Measurements from ENCODE around the gene TICAM2.
"Not testable (repeated sequence)": the region's sequence is repeated elsewhere in the genome, so short reads cannot be mapped to it uniquely, and the experiment has no call there.

Gene TICAM2

DNA sequence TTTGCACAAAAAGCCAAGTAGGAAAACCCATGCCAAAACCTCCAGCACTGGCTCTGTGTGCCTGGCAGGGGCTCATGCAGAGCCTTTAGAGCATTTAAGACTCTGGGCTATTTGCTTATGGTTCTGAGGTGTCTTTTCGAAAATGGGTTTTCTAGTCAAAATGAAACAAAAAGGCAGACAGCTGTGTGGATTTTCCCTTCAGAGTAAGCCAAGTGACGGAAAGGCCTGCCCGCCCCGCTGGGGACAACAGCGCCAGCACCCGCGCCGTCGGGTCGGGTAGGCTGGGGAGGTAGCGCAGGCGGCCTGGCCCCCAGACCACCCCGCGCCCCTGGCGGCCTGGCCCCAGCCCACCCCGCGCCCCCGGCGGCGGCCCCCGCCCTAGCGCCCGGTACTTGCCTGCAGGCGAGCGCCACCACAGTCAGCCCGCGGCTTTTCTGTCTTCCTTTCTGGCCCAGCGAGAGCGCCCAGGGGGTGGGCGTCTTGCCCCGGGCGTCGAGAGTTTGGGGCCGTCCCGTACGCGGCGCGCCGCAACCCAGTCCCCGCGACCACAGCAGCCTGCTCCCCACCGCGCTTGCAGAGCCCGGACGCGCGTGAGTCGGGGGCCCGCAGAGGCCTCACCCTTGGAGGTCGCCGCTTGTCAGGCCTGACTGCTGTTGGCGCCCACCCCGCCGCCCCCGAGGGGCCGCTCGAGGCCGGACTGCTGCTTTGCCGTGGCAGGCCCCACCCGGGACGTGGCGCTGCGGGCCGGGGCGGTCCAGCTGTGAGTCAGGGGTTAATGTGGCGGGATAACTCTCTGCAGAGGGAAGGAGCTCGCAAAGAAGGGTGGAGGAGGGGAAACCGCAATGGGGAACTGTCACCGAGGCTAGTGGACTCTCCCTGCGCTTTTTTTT, at the start of gene TICAM2:
TSS of gene TICAM2 (minus strand) at position 779 of the 890 bp plus-strand sequence. CDS start 21,223 bp downstream, outside the sequence.
- H3K27ac Mint-ChIP-seq: peak within 1 kb of the TSS; percentile 81
- H3K4me1 Mint-ChIP-seq (ENCODE audit: low read depth): peaks cover 34% of the 10 kb centered on the region
- no peaks in the 10 kb centered on the region for H3K27me3 Mint-ChIP-seq
- peaks cover 31% of the 10 kb centered on the region for H3K36me3 Mint-ChIP-seq (ENCODE audit: low read depth)
- H3K4me3 Mint-ChIP-seq: peak within 1 kb of the TSS; percentile 60
- peak; percentile 82 for DNase-seq
- no peaks in the 10 kb centered on the region for H3K9me3 Mint-ChIP-seq

DNA sequence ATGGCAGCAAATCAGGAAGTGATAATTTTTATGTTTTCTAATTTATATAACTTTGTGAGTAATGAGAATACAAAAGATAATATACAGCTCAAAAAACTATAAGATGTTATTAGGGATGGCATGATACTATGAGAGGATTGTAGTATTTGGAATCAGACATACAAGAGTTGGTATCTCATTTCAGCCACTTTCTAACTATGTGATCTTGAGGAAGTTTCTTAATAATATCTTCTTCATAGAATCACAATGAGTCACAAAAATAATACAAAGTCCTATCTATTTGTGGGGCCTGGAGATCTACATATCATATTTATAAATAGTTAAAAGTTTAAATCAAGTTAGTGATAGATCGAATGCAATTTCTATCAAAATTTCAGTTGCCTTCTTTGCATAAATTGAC, 47.3 kb upstream of the TICAM2 start:
- H3K27me3 Mint-ChIP-seq: peaks cover 16% of the 10 kb centered on the region
- peaks cover 4% of the 10 kb centered on the region for H3K4me1 Mint-ChIP-seq (ENCODE audit: low read depth)
- H3K4me3 Mint-ChIP-seq: no peak overlapping the region
- no peak for DNase-seq
- H3K36me3 Mint-ChIP-seq (ENCODE audit: low read depth): no peaks in the 10 kb centered on the region
- H3K27ac Mint-ChIP-seq: no peak overlapping the region
- H3K9me3 Mint-ChIP-seq: no peaks in the 10 kb centered on the region

DNA sequence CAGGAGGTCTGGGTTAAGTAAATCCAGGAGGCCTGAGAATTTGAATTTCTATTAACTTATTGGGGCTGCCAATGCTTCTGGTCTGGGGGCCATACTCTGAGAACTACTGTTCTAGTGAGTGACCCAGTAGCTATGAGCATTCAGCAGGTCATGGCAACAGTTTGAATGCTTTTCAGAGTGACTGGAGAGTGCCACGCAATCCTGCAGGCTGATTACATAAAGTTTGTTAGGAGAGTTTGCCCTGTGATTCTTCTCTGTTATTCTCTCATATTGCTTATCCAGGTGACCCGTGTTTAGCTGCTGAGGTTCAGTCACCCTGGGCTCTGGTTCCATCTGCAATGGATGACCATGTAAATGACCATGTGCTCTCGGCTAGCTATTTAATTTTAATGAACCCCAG, 45.8 kb upstream of the TICAM2 start:
- Mint-ChIP-seq H3K27ac (no peak overlapping the region), H3K9me3 (no peaks in the 10 kb centered on the region), H3K27me3 (peaks cover 28% of the 10 kb centered on the region), H3K4me1 (ENCODE audit: low read depth) (peaks cover 4% of the 10 kb centered on the region), H3K36me3 (ENCODE audit: low read depth) (no peaks in the 10 kb centered on the region), H3K4me3 (no peak overlapping the region)
- no peak for DNase-seq

DNA sequence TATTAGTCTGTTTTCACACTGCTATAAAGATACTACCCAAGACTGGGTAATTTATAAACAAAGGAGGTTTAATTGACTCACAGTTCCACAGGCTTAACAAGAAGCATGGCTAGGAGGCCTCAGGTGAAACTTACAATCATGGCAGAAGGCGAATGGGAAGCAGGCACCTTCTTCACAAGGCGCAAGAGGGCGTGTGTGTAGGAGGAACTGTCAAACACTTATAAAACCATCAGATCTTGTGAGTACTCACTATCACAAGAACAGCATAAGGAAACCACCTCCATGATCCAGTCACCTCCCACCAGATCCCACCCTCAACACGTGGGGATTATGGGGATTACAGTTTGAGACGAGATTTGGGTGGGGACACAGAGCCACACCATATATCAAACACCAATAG, 43.1 kb upstream of the TICAM2 start:
- H3K36me3 Mint-ChIP-seq (ENCODE audit: low read depth); H3K4me3 Mint-ChIP-seq; H3K4me1 Mint-ChIP-seq (ENCODE audit: low read depth); H3K27ac Mint-ChIP-seq; H3K9me3 Mint-ChIP-seq; DNase-seq: not testable (repeated sequence)
- peaks cover 45% of the 10 kb centered on the region for H3K27me3 Mint-ChIP-seq

DNA sequence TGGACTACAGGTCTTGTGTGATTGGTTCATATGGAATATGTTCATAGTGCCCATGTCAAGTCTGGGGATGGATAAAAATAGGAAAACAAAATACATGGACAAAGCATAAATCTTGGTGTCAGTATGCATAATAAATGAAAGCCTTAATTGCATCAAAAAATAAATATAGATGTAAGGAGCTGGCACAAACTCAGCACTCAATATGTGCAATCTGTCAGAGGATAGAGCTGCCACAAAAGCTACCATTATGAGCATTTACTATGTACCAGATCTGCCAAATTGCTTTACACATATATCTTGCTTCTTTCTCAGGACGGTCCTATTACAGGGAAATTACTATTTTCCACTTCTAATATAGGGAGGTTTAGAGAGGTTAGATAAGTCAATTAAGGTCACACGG, 41.8 kb upstream of the TICAM2 start:
- DNase-seq: no peak
- H3K36me3 Mint-ChIP-seq (ENCODE audit: low read depth): no peaks in the 10 kb centered on the region
- H3K4me3 Mint-ChIP-seq: no peak overlapping the region
- no peaks in the 10 kb centered on the region for H3K9me3 Mint-ChIP-seq
- H3K4me1 Mint-ChIP-seq (ENCODE audit: low read depth): peaks cover 10% of the 10 kb centered on the region
- no peak overlapping the region for H3K27ac Mint-ChIP-seq
- H3K27me3 Mint-ChIP-seq: peaks cover 57% of the 10 kb centered on the region

- peaks cover 23% of the 10 kb centered on the region for H3K4me1 Mint-ChIP-seq (ENCODE audit: low read depth)
- peaks cover 63% of the 10 kb centered on the region for H3K27me3 Mint-ChIP-seq
- H3K36me3 Mint-ChIP-seq (ENCODE audit: low read depth): no peaks in the 10 kb centered on the region
- H3K4me3 Mint-ChIP-seq: no peak overlapping the region
- H3K27ac Mint-ChIP-seq: no peak overlapping the region
- no peaks in the 10 kb centered on the region for H3K9me3 Mint-ChIP-seq
- no peak for DNase-seq
Measured at GRCh38 chr5:115641948-115642347, 39.7 kb upstream of the TICAM2 start.

- Mint-ChIP-seq H3K27ac (no peak overlapping the region), H3K27me3 (peaks cover 68% of the 10 kb centered on the region), H3K4me1 (ENCODE audit: low read depth) (peaks cover 39% of the 10 kb centered on the region), H3K9me3 (no peaks in the 10 kb centered on the region), H3K36me3 (ENCODE audit: low read depth) (no peaks in the 10 kb centered on the region), H3K4me3 (no peak overlapping the region)
- DNase-seq: no peak
Measured at GRCh38 chr5:115640274-115640673, 38.0 kb upstream of the TICAM2 start.

DNA sequence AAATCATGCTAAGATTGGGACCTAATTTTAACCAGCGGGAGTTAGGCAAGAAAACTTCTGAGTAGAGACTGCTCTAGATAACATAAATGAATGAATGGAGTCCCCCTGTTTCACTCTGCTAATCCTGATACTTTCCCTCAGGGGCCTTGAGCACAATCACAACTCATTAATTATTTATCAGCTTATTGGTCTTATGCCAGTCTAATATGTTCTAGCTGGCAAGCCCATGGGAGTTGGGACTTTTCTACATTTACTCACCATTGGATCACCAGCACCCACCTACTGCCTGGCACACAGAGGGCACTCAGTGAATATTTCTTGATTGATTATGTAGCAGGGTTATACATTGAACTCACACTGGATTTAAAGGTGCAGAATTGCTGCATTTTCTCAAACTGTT, 37.1 kb upstream of the TICAM2 start:
- Mint-ChIP-seq H3K4me1 (ENCODE audit: low read depth) (peaks cover 45% of the 10 kb centered on the region), H3K36me3 (ENCODE audit: low read depth) (no peaks in the 10 kb centered on the region), H3K9me3 (no peaks in the 10 kb centered on the region), H3K27ac (no peak overlapping the region), H3K4me3 (no peak overlapping the region), H3K27me3 (peaks cover 61% of the 10 kb centered on the region)
- DNase-seq: no peak

DNA sequence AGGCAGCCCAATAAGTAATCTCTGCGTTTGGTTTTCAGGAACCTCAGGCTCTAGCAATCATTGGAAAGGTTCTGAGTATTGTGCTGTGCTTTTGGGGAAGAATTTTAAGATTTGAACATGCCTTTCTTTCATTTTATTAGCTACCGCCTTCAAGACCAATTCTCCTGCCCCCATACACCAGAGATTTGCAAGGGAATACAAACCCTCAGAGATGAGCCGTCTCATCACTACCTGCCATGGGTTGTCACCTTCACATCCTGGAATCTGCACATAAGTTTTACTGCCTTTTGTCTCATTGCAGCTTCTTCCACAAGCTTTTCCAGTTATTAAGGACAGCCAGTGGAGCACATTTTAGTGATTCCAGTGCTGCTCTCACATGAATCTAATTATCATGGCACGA, 35.2 kb upstream of the TICAM2 start:
- Mint-ChIP-seq H3K27me3 (peaks cover 55% of the 10 kb centered on the region), H3K4me1 (ENCODE audit: low read depth) (peaks cover 52% of the 10 kb centered on the region), H3K9me3 (no peaks in the 10 kb centered on the region), H3K4me3 (no peak overlapping the region), H3K36me3 (ENCODE audit: low read depth) (no peaks in the 10 kb centered on the region), H3K27ac (no peak overlapping the region)
- DNase-seq: no peak

DNA sequence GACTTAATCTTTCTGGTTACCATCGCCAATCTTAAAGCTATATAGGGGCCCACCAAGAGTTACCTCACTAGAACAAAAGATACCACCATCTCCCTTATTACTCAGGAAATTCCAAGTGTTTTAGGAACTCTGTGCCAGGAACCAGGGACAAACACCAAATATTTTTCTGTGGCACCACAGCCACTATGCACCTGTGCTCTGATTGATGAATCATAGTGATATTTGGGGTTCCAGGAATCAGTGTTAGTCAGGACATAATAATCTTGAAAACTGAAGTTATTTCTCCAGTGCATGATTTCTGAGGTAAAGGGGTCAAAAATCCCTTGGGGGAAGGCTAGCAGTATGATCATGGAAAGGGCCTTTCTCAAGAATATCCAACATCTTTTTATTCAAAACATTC, 33.7 kb upstream of the TICAM2 start:
- H3K4me1 Mint-ChIP-seq (ENCODE audit: low read depth): peaks cover 49% of the 10 kb centered on the region
- H3K4me3 Mint-ChIP-seq: no peak overlapping the region
- H3K36me3 Mint-ChIP-seq (ENCODE audit: low read depth): no peaks in the 10 kb centered on the region
- H3K27me3 Mint-ChIP-seq: peaks cover 49% of the 10 kb centered on the region
- H3K9me3 Mint-ChIP-seq: no peaks in the 10 kb centered on the region
- no peak overlapping the region for H3K27ac Mint-ChIP-seq
- DNase-seq: no peak

- Mint-ChIP-seq H3K9me3 (no peaks in the 10 kb centered on the region), H3K27me3 (peaks cover 35% of the 10 kb centered on the region), H3K27ac (peak overlapping the region; percentile 73), H3K4me1 (ENCODE audit: low read depth) (peaks cover 49% of the 10 kb centered on the region), H3K4me3 (peak overlapping the region; percentile 33), H3K36me3 (ENCODE audit: low read depth) (no peaks in the 10 kb centered on the region)
- DNase-seq: peak; percentile 86
Measured at GRCh38 chr5:115634343-115635132, 32.3 kb upstream of the TICAM2 start.

DNA sequence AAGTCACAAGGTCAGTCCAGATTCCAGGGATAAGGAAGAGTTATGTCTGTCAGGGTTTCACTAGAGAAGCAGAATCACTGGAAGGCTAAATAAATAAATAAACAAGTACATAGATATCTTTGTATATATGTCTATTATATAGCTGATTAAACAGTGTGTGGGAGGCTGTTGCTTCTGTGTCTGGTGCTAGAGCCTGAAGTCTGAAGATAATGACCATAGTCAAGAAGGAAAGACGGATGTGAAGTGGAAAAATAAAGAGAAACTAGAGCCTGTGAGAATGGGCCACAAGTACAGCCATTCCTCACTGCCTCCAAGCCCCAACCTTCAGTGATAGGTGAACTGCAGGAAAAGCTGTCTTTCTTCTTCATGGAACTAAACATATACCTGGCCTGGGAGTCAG, 27.6 kb upstream of the TICAM2 start:
- H3K4me1 Mint-ChIP-seq (ENCODE audit: low read depth): peaks cover 19% of the 10 kb centered on the region
- DNase-seq: no peak
- H3K36me3 Mint-ChIP-seq (ENCODE audit: low read depth): peaks cover 5% of the 10 kb centered on the region
- no peak overlapping the region for H3K4me3 Mint-ChIP-seq
- H3K27me3 Mint-ChIP-seq: peaks cover 9% of the 10 kb centered on the region
- no peaks in the 10 kb centered on the region for H3K9me3 Mint-ChIP-seq
- H3K27ac Mint-ChIP-seq: no peak overlapping the region

GRCh38 chr5:115627295-115627865, 25.1 kb upstream of the TICAM2 start:
- H3K4me1 Mint-ChIP-seq (ENCODE audit: low read depth): peaks cover 16% of the 10 kb centered on the region
- H3K36me3 Mint-ChIP-seq (ENCODE audit: low read depth): peaks cover 13% of the 10 kb centered on the region
- no peak overlapping the region for H3K4me3 Mint-ChIP-seq
- no peak for DNase-seq
- no peak overlapping the region for H3K27ac Mint-ChIP-seq
- H3K9me3 Mint-ChIP-seq: no peaks in the 10 kb centered on the region
- no peaks in the 10 kb centered on the region for H3K27me3 Mint-ChIP-seq

- H3K4me1 Mint-ChIP-seq (ENCODE audit: low read depth): peaks cover 23% of the 10 kb centered on the region
- H3K27me3 Mint-ChIP-seq: no peaks in the 10 kb centered on the region
- no peak for DNase-seq
- H3K27ac Mint-ChIP-seq: no peak overlapping the region
- peaks cover 19% of the 10 kb centered on the region for H3K36me3 Mint-ChIP-seq (ENCODE audit: low read depth)
- no peak overlapping the region for H3K4me3 Mint-ChIP-seq
- no peaks in the 10 kb centered on the region for H3K9me3 Mint-ChIP-seq
Measured at GRCh38 chr5:115626445-115626823, 24.2 kb upstream of the TICAM2 start.
